Karpas-422 (cell line): ENCODE results near the gene SLC22A4. TPM values are rescaled to one million over a fixed set of nuclear protein-coding genes. Genes with fewer than 3 reads are reported as not detected.

Experiments
- DNase-seq: peaks from one replicate; pipeline ENCODE4 v3.0.0-alpha.2; 2015
- H2AFZ ChIP-seq: fragments of 200-600 bp; sonication (generic); 2 replicates; pipeline ENCODE4 v1.6.1; 2014; ENCODE audit warnings: antibody characterized with exemption, low read length, mixed read lengths
- H3K27ac ChIP-seq: fragments of 200-600 bp; sonication (generic); 2 replicates; pipeline ENCODE4 v1.5.1; 2014; ENCODE audit warnings: mild to moderate bottlenecking, low read length, moderate library complexity
- H3K27me3 ChIP-seq: fragments of 200-600 bp; sonication (generic); 2 replicates; pipeline ENCODE4 v1.6.1; 2014; ENCODE audit warnings: low read length, mixed read lengths
- H3K36me3 ChIP-seq: fragments of 200-600 bp; sonication (generic); 2 replicates; pipeline ENCODE4 v1.6.1; 2014; ENCODE audit warnings: low read length, mixed read lengths; ENCODE audit not compliant: insufficient read depth
- H3K4me1 ChIP-seq: fragments of 200-600 bp; sonication (generic); 2 replicates; pipeline ENCODE4 v1.6.1; 2014; ENCODE audit warnings: mild to moderate bottlenecking, low read length, mixed read lengths
- H3K4me2 ChIP-seq: fragments of 200-600 bp; sonication (generic); 2 replicates; pipeline ENCODE4 v1.6.1; 2014; ENCODE audit warnings: low read length, low read depth, mild to moderate bottlenecking; ENCODE audit not compliant: poor library complexity, severe bottlenecking
- H3K4me3 ChIP-seq: fragments of 200-600 bp; sonication (generic); 2 replicates; pipeline ENCODE4 v1.5.1; 2014; ENCODE audit warnings: mild to moderate bottlenecking, antibody characterized with exemption, low read length, mixed read lengths
- H3K79me2 ChIP-seq: fragments of 200-600 bp; sonication (generic); 2 replicates; pipeline ENCODE4 v1.6.1; 2014; ENCODE audit warnings: mild to moderate bottlenecking, low read length, mixed read lengths
- H3K9ac ChIP-seq: fragments of 200-600 bp; sonication (generic); 2 replicates; pipeline ENCODE4 v1.6.0; 2014; ENCODE audit warnings: low read length
- H3K9me2 ChIP-seq: fragments of 200-600 bp; sonication (generic), shearing (Covaris generic); replicated peaks from 2 replicates; pipeline ENCODE4 v1.6.0; 2014; ENCODE audit warnings: mild to moderate bottlenecking, low read length, moderate library complexity; ENCODE audit not compliant: insufficient read depth
- H3K9me3 ChIP-seq: fragments of 300-700, 200-600 bp; sonication (generic); 2 replicates; pipeline ENCODE4 v1.6.1; 2014; ENCODE audit warnings: low read length, mixed read lengths
- H4K20me1 ChIP-seq: fragments of 200-600 bp; sonication (generic); 2 replicates; pipeline ENCODE4 v1.6.1; 2014; ENCODE audit warnings: mild to moderate bottlenecking, antibody characterized with exemption, low read length, low read depth; ENCODE audit not compliant: insufficient read depth
- total RNA-seq: library from RNA; depleted of rRNA; stranded (reverse); fragments of >200 nt; shearing (Covaris generic); gene quantifications from 2 replicates; pipeline ENCODE4 v1.2.3, GENCODE V29; 2014; ENCODE audit warnings: low replicate concordance

Gene SLC22A4
- total RNA-seq, 1 experiment from 2014 or later, result 0.52 TPM

DNA sequence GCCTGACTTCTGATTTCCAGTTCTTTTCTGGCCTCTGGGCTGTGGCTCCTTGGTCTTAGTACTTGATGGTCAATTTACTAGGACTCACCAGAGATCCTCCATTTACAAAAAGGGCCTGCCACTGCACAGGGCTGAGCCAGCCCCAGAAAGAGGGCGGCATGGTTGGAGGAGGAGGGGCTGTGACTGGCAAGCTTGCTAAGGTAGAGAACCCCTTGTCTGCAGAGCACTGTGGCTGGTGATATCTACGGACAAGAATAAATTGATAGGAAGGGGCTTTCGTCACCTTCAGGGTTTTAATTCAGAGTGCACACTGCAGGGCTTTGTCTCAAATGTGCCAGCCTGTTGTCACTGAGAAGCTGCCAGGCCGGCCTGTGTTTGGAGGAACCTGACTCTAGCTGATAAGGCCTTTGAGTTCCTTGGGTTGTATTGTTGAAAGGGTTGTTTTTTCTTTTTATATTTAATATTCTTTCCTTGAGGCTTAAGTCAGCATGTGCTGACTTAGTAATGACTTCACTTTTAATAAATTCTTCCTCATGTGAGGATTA is 90.4 kb downstream of the SLC22A4 start:
- no peaks in the 10 kb centered on the region for H3K9me3 ChIP-seq
- no peak overlapping the region for H3K27ac ChIP-seq
- H3K4me2 ChIP-seq, result no peak overlapping the region
- DNase-seq, result no peak
- H3K4me3 ChIP-seq, result no peak overlapping the region
- H3K27me3 ChIP-seq, result no peaks in the 10 kb centered on the region
- H3K79me2 ChIP-seq, result no peaks in the 10 kb centered on the region
- H3K4me1 ChIP-seq, result 0 out of 2 replicates have a peak, but pooled peaks cover 3% of the 10 kb centered on the region
- no peak overlapping the region for H3K9ac ChIP-seq
- no peaks in the 10 kb centered on the region for H3K36me3 ChIP-seq
- H2AFZ ChIP-seq, result no peak overlapping the region
- H4K20me1 ChIP-seq, result no peaks in the 10 kb centered on the region
- H3K9me2 ChIP-seq, result no peaks in the 10 kb centered on the region

DNA sequence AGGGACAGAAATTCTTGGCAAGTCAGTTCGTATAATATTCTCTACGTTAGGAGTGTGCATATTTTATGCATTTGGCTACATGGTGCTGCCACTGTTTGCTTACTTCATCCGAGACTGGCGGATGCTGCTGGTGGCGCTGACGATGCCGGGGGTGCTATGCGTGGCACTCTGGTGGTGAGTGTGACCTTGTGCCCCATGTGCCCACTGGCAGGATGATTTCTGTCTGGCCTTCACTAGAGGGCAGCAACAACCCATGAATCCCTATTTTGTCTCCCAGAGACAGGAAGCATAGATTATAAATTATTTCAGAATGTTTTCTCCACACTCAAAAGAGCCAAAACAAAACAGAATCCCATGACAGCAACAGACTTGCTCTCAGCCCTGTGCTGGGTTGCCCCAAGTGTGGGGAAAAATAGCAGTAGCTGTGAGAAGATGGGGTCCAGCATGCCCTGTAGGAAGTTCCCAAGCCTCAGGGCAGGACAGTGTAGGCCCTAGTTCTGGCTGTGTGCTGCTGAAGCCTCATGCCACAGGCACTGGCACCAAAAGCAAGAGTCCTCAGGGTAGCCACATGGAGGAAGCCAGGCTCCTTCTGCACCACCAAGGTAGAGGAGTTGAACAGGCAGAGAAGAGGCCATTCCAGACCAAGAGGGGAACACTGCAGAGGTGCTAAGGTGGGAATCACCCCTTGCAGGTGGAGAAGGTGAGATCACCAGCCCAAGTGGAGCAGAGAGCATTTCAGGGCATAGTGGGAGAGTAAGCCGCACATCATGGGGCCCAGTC is 91.3 kb downstream of the SLC22A4 start:
- H4K20me1 ChIP-seq, result no peaks in the 10 kb centered on the region
- no peaks in the 10 kb centered on the region for H3K9me3 ChIP-seq
- no peaks in the 10 kb centered on the region for H3K79me2 ChIP-seq
- H3K9ac ChIP-seq, result no peak overlapping the region
- no peak overlapping the region for H3K4me2 ChIP-seq
- H3K9me2 ChIP-seq, result no peaks in the 10 kb centered on the region
- H3K27me3 ChIP-seq, result no peaks in the 10 kb centered on the region
- no peak overlapping the region for H3K4me3 ChIP-seq
- 0 out of 2 replicates have a peak, but pooled peaks cover 3% of the 10 kb centered on the region for H3K4me1 ChIP-seq
- no peaks in the 10 kb centered on the region for H3K36me3 ChIP-seq
- H2AFZ ChIP-seq, result peak overlapping the region; percentile 100
- no peak overlapping the region for H3K27ac ChIP-seq
- peak; percentile 84 for DNase-seq

DNA sequence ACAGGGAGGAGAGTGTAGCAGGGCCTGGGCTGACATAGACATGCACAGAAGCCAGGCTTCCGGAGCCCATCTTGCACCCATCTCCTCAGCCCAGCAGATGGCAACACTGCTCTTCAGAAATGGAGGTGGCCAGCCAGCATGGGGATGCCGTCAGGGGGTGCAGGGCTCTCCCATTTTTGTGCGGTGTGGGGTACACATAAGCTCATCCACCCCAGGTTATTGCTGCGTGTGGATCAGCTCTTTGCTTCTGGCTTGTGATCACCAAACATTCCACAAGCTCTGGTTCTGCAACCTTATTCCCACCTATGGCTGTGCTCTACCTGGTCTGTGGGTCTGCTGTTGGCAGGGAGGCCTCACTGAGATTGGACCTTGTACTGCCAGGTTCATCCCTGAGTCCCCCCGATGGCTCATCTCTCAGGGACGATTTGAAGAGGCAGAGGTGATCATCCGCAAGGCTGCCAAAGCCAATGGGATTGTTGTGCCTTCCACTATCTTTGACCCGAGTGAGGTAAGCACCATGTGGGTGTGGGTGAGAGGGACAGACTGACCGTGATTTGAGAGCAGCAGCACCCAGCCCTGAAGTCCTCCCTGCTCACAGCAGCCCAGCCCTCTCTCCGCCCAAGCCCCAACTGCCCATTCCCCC is 92.6 kb downstream of the SLC22A4 start:
- H3K9me2 ChIP-seq, result no peaks in the 10 kb centered on the region
- no peaks in the 10 kb centered on the region for H3K79me2 ChIP-seq
- no peaks in the 10 kb centered on the region for H3K9me3 ChIP-seq
- no peaks in the 10 kb centered on the region for H4K20me1 ChIP-seq
- no peaks in the 10 kb centered on the region for H3K36me3 ChIP-seq
- no peak overlapping the region for H3K9ac ChIP-seq
- 0 out of 2 replicates have a peak, but pooled peaks cover 3% of the 10 kb centered on the region for H3K4me1 ChIP-seq
- no peak overlapping the region for H3K27ac ChIP-seq
- H3K27me3 ChIP-seq, result no peaks in the 10 kb centered on the region
- H3K4me2 ChIP-seq, result no peak overlapping the region
- peak; percentile 90 for DNase-seq
- H3K4me3 ChIP-seq, result no peak overlapping the region
- H2AFZ ChIP-seq, result peak overlapping the region; percentile 90

DNA sequence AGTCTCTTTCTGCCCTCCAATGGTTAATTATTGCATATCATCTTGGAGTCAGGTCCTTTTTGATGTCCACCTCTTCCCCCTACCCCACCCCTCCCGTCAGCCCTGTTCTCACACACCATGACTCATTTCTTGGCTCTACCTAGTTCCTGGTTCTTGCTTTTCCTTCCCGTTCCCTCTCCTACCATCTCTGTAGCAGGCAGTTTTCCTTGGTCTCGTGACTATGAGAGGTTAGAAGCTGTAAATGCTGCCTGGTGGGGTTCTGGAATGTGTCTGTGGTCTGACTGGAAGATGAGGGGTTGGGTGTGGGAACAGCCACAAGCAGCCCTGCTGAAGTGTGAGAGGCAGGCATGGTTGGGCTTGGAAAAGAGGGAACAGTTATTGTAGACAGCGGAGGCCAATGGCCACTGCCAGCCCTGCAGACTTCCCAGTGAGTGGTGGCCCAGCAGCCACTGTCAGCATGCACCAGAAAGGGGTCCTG is 93.5 kb downstream of the SLC22A4 start:
- 0 out of 2 replicates have a peak, but pooled peaks cover 3% of the 10 kb centered on the region for H3K4me1 ChIP-seq
- no peak overlapping the region for H3K9ac ChIP-seq
- no peak overlapping the region for H3K27ac ChIP-seq
- no peaks in the 10 kb centered on the region for H3K79me2 ChIP-seq
- H2AFZ ChIP-seq, result no peak overlapping the region
- H4K20me1 ChIP-seq, result no peaks in the 10 kb centered on the region
- H3K9me2 ChIP-seq, result no peaks in the 10 kb centered on the region
- no peak overlapping the region for H3K4me2 ChIP-seq
- no peaks in the 10 kb centered on the region for H3K27me3 ChIP-seq
- no peaks in the 10 kb centered on the region for H3K36me3 ChIP-seq
- H3K4me3 ChIP-seq, result no peak overlapping the region
- no peak for DNase-seq
- no peaks in the 10 kb centered on the region for H3K9me3 ChIP-seq

DNA sequence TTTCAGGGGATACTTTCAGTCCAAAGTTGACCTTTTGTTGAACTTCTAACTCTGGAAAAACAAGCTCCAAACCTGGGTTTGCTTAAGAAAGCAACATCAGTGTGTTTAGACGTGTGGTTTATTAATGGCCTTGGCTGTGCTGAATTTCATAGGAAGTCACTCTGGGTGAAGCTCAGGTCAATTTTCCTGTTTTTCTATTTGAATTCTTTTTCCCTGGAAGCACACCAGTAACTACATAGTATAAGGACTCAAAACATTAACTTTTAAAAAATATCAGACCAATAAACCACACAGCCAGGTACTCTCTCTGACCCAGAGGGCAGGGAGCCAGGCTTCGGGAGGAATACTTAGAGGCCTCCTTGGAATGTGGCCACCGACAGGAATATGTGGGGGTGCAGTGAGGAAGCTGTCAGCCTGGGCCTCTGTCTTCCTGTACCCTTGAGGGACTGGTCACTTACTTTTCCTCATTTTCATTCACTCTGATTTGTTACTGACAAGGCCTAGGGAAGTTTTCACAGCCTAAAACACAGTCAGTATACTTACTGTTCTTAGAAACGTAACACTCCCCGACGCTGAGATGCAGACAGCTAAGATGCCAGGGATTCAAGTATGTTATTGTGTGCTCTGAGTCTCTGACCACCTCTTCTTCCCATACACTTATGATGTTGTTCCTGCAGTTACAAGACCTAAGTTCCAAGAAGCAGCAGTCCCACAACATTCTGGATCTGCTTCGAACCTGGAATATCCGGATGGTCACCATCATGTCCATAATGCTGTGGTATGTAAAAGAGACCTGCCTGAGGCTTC is 94.3 kb downstream of the SLC22A4 start:
- Histone ChIP-seq H3K27ac (no peak overlapping the region), H3K27me3 (no peaks in the 10 kb centered on the region), H3K36me3 (no peaks in the 10 kb centered on the region), H3K9me2 (no peaks in the 10 kb centered on the region), H4K20me1 (no peaks in the 10 kb centered on the region), H3K9ac (no peak overlapping the region), H3K9me3 (no peaks in the 10 kb centered on the region), H3K79me2 (no peaks in the 10 kb centered on the region), H3K4me2 (no peak overlapping the region), H3K4me1 (0 out of 2 replicates have a peak, but pooled peaks cover 3% of the 10 kb centered on the region), H2AFZ (no peak overlapping the region), H3K4me3 (no peak overlapping the region)
- no peak for DNase-seq

DNA sequence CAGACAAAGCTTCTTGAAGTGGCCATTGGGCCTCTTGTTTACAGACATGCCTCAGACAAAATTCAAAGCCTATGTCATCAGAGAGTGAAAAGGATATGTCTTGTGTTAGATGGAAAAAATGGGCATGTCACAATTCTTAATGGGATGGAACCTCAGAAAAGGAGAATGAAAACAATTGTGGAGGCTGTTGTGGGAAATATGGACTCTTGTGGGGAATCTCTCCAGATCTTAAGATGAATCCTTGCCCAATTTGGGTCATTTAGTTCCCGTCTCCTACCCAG is 94.8 kb downstream of the SLC22A4 start:
- Histone ChIP-seq H3K4me3 (no peak overlapping the region), H3K4me2 (no peak overlapping the region), H3K4me1 (0 out of 2 replicates have a peak, but pooled peaks cover 3% of the 10 kb centered on the region), H3K27me3 (no peaks in the 10 kb centered on the region), H4K20me1 (no peaks in the 10 kb centered on the region), H3K9me2 (no peaks in the 10 kb centered on the region), H3K9ac (no peak overlapping the region), H3K36me3 (no peaks in the 10 kb centered on the region), H3K27ac (no peak overlapping the region), H3K79me2 (no peaks in the 10 kb centered on the region), H3K9me3 (no peaks in the 10 kb centered on the region), H2AFZ (no peak overlapping the region)
- DNase-seq, result no peak

DNA sequence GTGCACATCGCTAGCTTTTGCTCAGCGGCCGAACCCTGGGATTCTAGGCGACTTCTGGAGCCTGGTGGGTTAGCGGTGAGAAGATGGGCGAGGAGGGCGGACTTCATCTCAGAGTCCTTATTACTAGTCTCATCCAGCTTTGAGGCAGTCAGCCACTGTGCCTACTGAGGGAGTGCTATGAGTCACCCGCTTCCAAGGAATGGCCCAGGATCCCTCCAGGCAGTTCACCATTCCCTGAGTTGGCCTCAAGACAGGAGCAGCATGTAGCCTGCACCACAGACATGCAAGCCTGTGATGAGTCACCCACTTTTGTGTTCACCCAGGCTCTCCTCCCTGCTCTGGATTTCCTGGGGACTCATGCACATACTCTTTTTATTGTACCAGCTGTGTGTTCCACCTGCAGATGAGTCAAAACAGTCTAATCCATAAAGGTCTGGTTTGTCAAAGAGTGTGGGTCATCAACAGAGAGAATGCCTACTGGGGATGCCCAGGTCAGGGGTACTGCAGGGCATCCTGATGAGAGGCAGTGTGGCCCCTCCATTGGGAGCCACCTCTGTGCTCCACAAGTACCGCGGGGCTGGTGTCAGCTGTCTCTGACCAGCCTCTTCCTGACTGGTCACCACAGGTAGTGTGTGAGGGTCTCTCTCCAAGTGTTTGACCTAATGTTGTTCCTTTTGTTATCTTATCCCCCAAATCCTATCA is 95.5 kb downstream of the SLC22A4 start:
- no peak overlapping the region for H3K4me2 ChIP-seq
- no peaks in the 10 kb centered on the region for H3K9me3 ChIP-seq
- no peak overlapping the region for H2AFZ ChIP-seq
- DNase-seq, result no peak
- H3K9me2 ChIP-seq, result no peaks in the 10 kb centered on the region
- H3K27me3 ChIP-seq, result no peaks in the 10 kb centered on the region
- H4K20me1 ChIP-seq, result no peaks in the 10 kb centered on the region
- H3K9ac ChIP-seq, result no peak overlapping the region
- H3K36me3 ChIP-seq, result no peaks in the 10 kb centered on the region
- H3K79me2 ChIP-seq, result no peaks in the 10 kb centered on the region
- H3K27ac ChIP-seq, result no peak overlapping the region
- no peak overlapping the region for H3K4me3 ChIP-seq
- 0 out of 2 replicates have a peak, but pooled peaks cover 3% of the 10 kb centered on the region for H3K4me1 ChIP-seq
